Measurements from ENCODE around the gene INPP5E.

GRCh38 chr9:136459425-136459824 lies 19.8 kb upstream of the INPP5E start:
- TF ChIP-seq POLR2A (IDR thresholded peaks at IDR 0.05): no peak
- TF ChIP-seq, protein P1, sequence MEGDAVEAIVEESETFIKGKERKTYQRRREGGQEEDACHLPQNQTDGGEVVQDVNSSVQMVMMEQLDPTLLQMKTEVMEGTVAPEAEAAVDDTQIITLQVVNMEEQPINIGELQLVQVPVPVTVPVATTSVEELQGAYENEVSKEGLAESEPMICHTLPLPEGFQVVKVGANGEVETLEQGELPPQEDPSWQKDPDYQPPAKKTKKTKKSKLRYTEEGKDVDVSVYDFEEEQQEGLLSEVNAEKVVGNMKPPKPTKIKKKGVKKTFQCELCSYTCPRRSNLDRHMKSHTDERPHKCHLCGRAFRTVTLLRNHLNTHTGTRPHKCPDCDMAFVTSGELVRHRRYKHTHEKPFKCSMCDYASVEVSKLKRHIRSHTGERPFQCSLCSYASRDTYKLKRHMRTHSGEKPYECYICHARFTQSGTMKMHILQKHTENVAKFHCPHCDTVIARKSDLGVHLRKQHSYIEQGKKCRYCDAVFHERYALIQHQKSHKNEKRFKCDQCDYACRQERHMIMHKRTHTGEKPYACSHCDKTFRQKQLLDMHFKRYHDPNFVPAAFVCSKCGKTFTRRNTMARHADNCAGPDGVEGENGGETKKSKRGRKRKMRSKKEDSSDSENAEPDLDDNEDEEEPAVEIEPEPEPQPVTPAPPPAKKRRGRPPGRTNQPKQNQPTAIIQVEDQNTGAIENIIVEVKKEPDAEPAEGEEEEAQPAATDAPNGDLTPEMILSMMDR (IDR thresholded peaks at IDR 0.05): no peak
